GM18909 (cell line): ENCODE results near the gene PRPF18.
"Not testable (repeated sequence)": the region's sequence is repeated elsewhere in the genome, so short reads cannot be mapped to it uniquely, and the experiment has no call there.

ENCODE experiments used
- ATAC-seq: cut with Tn5 transposase; IDR thresholded peaks from one replicate; pipeline ENCODE4 v1.9.1; 2021; ENCODE audit warnings: mild to moderate bottlenecking; ENCODE audit not compliant: unreplicated experiment, poor library complexity

Gene PRPF18

GRCh38 chr10:13586676-13587355 is at the start of gene PRPF18:
Gene PRPF18 (plus strand): TSS chr10:13586965. CDS start chr10:13587087, 122 bp downstream.
- peak; percentile 99 for ATAC-seq

- ATAC-seq = not testable (repeated sequence)
Observed at GRCh38 chr10:13537985-13538384, 48.8 kb upstream of the PRPF18 start.

- ATAC-seq = no peak
Observed at GRCh38 chr10:13542533-13542932, 44.2 kb upstream of the PRPF18 start.

- no peak for ATAC-seq
Observed at GRCh38 chr10:13550802-13551201, 36.0 kb upstream of the PRPF18 start.

GRCh38 chr10:13555884-13556510 is 30.8 kb upstream of the PRPF18 start:
- ATAC-seq = no peak

GRCh38 chr10:13559124-13559700 is 27.6 kb upstream of the PRPF18 start:
- ATAC-seq = no peak

- no peak for ATAC-seq
Observed at GRCh38 chr10:13560597-13560996, 26.2 kb upstream of the PRPF18 start.

- no peak for ATAC-seq
Observed at GRCh38 chr10:13563481-13564445, 23.0 kb upstream of the PRPF18 start.

- no peak for ATAC-seq
Observed at GRCh38 chr10:13564576-13564975, 22.2 kb upstream of the PRPF18 start.

GRCh38 chr10:13567030-13567429 is 19.7 kb upstream of the PRPF18 start:
- ATAC-seq = no peak

GRCh38 chr10:13571541-13571940 is 15.2 kb upstream of the PRPF18 start:
- no peak for ATAC-seq

- no peak for ATAC-seq
Observed at GRCh38 chr10:13573960-13574359, 12.8 kb upstream of the PRPF18 start.

GRCh38 chr10:13585195-13585751 is 1.5 kb upstream of the PRPF18 start:
- ATAC-seq = no peak

GRCh38 chr10:13585943-13586342 is 822 bp upstream of the PRPF18 start:
- no peak for ATAC-seq

- ATAC-seq = no peak
Observed at GRCh38 chr10:13587391-13587790, 626 bp downstream of the PRPF18 start.

- ATAC-seq = no peak
Observed at GRCh38 chr10:13589316-13589715, 2.6 kb downstream of the PRPF18 start.

GRCh38 chr10:13590886-13591285 is 4.1 kb downstream of the PRPF18 start:
- no peak for ATAC-seq

GRCh38 chr10:13592306-13592705 is 5.5 kb downstream of the PRPF18 start:
- ATAC-seq = no peak

GRCh38 chr10:13593535-13593934 is 6.8 kb downstream of the PRPF18 start:
- no peak for ATAC-seq

- ATAC-seq = no peak
Observed at GRCh38 chr10:13594641-13595040, 7.9 kb downstream of the PRPF18 start.
